A549 (cell line): ENCODE results near the gene MYO19. TPM values are rescaled to one million over a fixed set of nuclear protein-coding genes. Genes with fewer than 3 reads are reported as not detected.
A peak's percentile ranks its signal among the peaks of the same experiment; 100 is the strongest.

Source experiments
- BHLHE40 ChIP-seq: IDR thresholded peaks from 2 replicates; pipeline ENCODE4 v1.6.1; 2012; ENCODE audit warnings: low read depth, low read length, inconsistent platforms
- CBX2 ChIP-seq: fragments of 200-600 bp; sonication (generic); IDR thresholded peaks from 2 replicates; pipeline ENCODE4 v1.6.1; 2016; ENCODE audit warnings: low read depth, mild to moderate bottlenecking, borderline replicate concordance
- CEBPB ChIP-seq, 2 experiments: fragments of >200 bp in 1 of 2; sonication (Bioruptor Twin) in 1 of 2; formaldehyde crosslinking in 1 of 2; IDR thresholded peaks; 2 replicates each; pipeline ENCODE4 v1.6.1; 2012 to 2016
- CHD2 ChIP-seq: fragments of 150-350 bp; IDR thresholded peaks from 2 replicates; pipeline ENCODE4 v1.6.1; 2014; ENCODE audit warnings: low read length; ENCODE audit not compliant: partially characterized antibody
- EHF ChIP-seq: fragments of 250-450 bp; sonication (Bioruptor Pico); IDR thresholded peaks from 2 replicates; pipeline ENCODE4 v1.5.0; 2020; ENCODE audit warnings: mild to moderate bottlenecking
- ESRRA ChIP-seq: fragments of 150-350 bp; IDR thresholded peaks from 2 replicates; pipeline ENCODE4 v1.6.1; 2014; ENCODE audit warnings: mild to moderate bottlenecking, low read length, borderline replicate concordance
- FOSB ChIP-seq: fragments of 250-450 bp; sonication (Bioruptor Pico); IDR thresholded peaks from 2 replicates; pipeline ENCODE4 v1.5.0; 2020; ENCODE audit warnings: mild to moderate bottlenecking, moderate library complexity
- HOXA7 ChIP-seq: fragments of 250-450 bp; sonication (Bioruptor Pico); IDR thresholded peaks from 2 replicates; pipeline ENCODE4 v1.5.0; 2020; ENCODE audit warnings: mild to moderate bottlenecking, moderate library complexity
- KDM5A ChIP-seq: fragments of 200-600 bp; sonication (generic); IDR thresholded peaks from 2 replicates; pipeline ENCODE4 v1.6.1; 2016; ENCODE audit warnings: antibody characterized with exemption, mild to moderate bottlenecking
- MAZ ChIP-seq: fragments of 150-350 bp; IDR thresholded peaks from 2 replicates; pipeline ENCODE4 v1.6.1; 2014; ENCODE audit warnings: antibody characterized with exemption, low read depth, low read length, borderline replicate concordance
- MYC ChIP-seq: IDR thresholded peaks from 2 replicates; pipeline ENCODE4 v1.6.1; 2012; ENCODE audit warnings: mild to moderate bottlenecking, inconsistent platforms, low read length, improper control_type of control experiment, borderline replicate concordance
- NFE2L2 ChIP-seq: fragments of 150-350 bp; conservative IDR thresholded peaks from 2 replicates; pipeline ENCODE4 v1.6.1; 2014; ENCODE audit warnings: low read length
- POLR2A ChIP-seq: IDR thresholded peaks from 2 replicates; pipeline ENCODE4 v1.6.1; 2012; ENCODE audit warnings: mild to moderate bottlenecking, low read length
- POLR2AphosphoS2 ChIP-seq: conservative IDR thresholded peaks from 2 replicates; pipeline ENCODE4 v1.6.1; 2012; ENCODE audit warnings: low read length, improper control_type of control experiment, inconsistent platforms
- RARB ChIP-seq: fragments of 250-450 bp; sonication (Bioruptor Pico); IDR thresholded peaks from 2 replicates; pipeline ENCODE4 v1.8.0; 2021; ENCODE audit warnings: mild to moderate bottlenecking, moderate library complexity
- RFX5 ChIP-seq: fragments of 450-650 bp; IDR thresholded peaks from 2 replicates; pipeline ENCODE4 v1.7.1; 2014; ENCODE audit warnings: antibody characterized with exemption, mild to moderate bottlenecking, moderate library complexity
- ZC3H11A ChIP-seq: fragments of 450-650 bp; IDR thresholded peaks from 2 replicates; pipeline ENCODE4 v1.6.1; 2014; ENCODE audit warnings: antibody characterized with exemption, mild to moderate bottlenecking
- ZFP36 ChIP-seq: fragments of 450-650 bp; IDR thresholded peaks from 2 replicates; pipeline ENCODE4 v1.6.1; 2014; ENCODE audit warnings: borderline replicate concordance; ENCODE audit not compliant: partially characterized antibody
- ZNF302 ChIP-seq: fragments of 250-450 bp; sonication (Bioruptor Pico); IDR thresholded peaks from 2 replicates; pipeline ENCODE4 v1.9.0; 2021; ENCODE audit warnings: inconsistent platforms, mild to moderate bottlenecking, moderate library complexity
- polyA plus RNA-seq, 4 experiments: library from polyadenylated mRNA; depleted of rRNA in 3 of 4; stranded (reverse); fragments of >200 nt; fragmentation: RNase III in 1 of 4; extraction: RNeasy Plus Mini Kit Qiagen cat#74134 plus additional on column Dnase treatment in 1 of 4; gene quantifications; 2 replicates in 3 of 4; 3 replicates in 1 of 4; pipeline ENCODE4 v1.2.3, GENCODE V29; 2011 to 2017
- TF ChIP-seq, protein P1 (sequence below): fragments of 450-650 bp; IDR thresholded peaks from 2 replicates; pipeline ENCODE4 v1.6.1; 2014; ENCODE audit warnings: antibody characterized with exemption
- TF ChIP-seq, protein P2 (sequence below): fragments of 150-350 bp; IDR thresholded peaks from 2 replicates; pipeline ENCODE4 v1.6.1; 2014; ENCODE audit warnings: low read depth, mild to moderate bottlenecking, low read length
- TF ChIP-seq, protein P3 (sequence below): IDR thresholded peaks from 2 replicates; pipeline ENCODE4 v1.6.1; 2012
- TF ChIP-seq, protein P4 (sequence below): fragments of >200 bp; sonication (Bioruptor Twin); formaldehyde crosslinking; IDR thresholded peaks from 3 replicates; pipeline ENCODE4 v1.5.1; 2016
- TF ChIP-seq, protein P5 (sequence below): fragments of >200 bp; sonication (Bioruptor Twin); formaldehyde crosslinking; IDR thresholded peaks from 2 replicates; pipeline ENCODE4 v1.6.1; 2016
- TF ChIP-seq, protein P6 (sequence below): IDR thresholded peaks from 2 replicates; pipeline ENCODE4 v1.6.1; 2012

The MYO19 gene
- polyA plus RNA-seq, 2 of the 4 experiments (the other 2 are of a cell fraction): 91.7 to 99.0 TPM

DNA sequence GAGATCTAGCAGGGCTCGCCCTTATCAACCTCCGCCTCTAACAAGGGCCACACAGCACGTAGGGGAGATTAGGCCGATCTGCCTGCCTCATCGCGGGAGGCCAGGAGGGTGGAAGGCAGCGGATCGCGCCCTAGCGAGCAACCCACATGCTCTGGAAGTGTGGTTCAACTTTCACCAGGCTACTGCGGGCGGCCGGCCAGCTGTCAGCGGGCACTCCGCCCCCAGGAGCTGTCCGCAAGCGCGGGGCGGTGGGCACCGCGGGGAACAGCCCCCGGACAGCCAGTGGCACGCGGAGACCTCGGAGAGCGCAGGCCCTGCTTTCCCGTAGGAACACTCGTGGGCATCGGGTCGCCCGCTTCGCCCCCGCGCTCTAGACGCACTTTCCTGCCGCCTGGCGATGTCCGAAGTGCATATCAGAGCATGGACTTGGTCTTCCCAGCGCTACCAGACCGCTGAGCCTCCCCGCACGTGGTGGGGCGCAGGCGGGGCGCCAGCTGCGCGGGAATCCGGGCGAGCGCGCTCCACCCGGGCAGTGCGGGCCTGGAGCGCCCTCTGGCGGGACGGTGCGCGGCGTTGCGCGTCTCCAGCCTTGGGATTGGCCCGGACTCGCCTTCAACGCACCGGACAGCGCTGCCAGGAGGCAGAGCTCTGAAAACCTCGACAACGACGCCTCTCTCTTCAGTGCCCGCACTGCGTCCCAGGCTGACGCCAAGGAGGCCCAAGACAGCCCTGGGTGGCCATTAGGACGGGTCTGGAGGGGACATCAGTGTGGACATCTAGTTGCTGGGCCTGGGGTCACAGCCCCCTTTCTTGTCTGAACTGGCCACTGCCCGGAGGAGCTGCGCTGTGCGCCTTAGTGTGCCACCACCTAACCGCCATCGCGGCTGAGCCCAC lies 51.8 kb downstream of the MYO19 start (continued):
- TF ChIP-seq ZNF302 (CRISPR knock-in tag): no peak
- no peak for TF ChIP-seq FOSB
- TF ChIP-seq, protein P1, sequence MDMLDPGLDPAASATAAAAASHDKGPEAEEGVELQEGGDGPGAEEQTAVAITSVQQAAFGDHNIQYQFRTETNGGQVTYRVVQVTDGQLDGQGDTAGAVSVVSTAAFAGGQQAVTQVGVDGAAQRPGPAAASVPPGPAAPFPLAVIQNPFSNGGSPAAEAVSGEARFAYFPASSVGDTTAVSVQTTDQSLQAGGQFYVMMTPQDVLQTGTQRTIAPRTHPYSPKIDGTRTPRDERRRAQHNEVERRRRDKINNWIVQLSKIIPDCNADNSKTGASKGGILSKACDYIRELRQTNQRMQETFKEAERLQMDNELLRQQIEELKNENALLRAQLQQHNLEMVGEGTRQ: 0 out of 2 replicates have a peak, but pooled peaks have one; percentile 27
- no peak for TF ChIP-seq ZFP36
- TF ChIP-seq EHF (CRISPR knock-in tag): no peak
- TF ChIP-seq CBX2: no peak
- TF ChIP-seq CEBPB (IDR thresholded peaks at IDR 0.05): no peak
- TF ChIP-seq RFX5: no peak
- TF ChIP-seq KDM5A: no peak
- TF ChIP-seq RARB: no peak
- TF ChIP-seq, protein P2, sequence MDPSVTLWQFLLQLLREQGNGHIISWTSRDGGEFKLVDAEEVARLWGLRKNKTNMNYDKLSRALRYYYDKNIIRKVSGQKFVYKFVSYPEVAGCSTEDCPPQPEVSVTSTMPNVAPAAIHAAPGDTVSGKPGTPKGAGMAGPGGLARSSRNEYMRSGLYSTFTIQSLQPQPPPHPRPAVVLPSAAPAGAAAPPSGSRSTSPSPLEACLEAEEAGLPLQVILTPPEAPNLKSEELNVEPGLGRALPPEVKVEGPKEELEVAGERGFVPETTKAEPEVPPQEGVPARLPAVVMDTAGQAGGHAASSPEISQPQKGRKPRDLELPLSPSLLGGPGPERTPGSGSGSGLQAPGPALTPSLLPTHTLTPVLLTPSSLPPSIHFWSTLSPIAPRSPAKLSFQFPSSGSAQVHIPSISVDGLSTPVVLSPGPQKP: no peak
- TF ChIP-seq ZC3H11A: no peak
- TF ChIP-seq, protein P3, sequence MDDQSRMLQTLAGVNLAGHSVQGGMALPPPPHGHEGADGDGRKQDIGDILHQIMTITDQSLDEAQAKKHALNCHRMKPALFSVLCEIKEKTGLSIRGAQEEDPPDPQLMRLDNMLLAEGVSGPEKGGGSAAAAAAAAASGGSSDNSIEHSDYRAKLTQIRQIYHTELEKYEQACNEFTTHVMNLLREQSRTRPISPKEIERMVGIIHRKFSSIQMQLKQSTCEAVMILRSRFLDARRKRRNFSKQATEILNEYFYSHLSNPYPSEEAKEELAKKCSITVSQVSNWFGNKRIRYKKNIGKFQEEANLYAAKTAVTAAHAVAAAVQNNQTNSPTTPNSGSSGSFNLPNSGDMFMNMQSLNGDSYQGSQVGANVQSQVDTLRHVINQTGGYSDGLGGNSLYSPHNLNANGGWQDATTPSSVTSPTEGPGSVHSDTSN: no peak
- TF ChIP-seq HOXA7: no peak
- peak; percentile 46; the same call in 1 of the 2 replicates for TF ChIP-seq MYC
- no peak for TF ChIP-seq ESRRA
- TF ChIP-seq, protein P4, sequence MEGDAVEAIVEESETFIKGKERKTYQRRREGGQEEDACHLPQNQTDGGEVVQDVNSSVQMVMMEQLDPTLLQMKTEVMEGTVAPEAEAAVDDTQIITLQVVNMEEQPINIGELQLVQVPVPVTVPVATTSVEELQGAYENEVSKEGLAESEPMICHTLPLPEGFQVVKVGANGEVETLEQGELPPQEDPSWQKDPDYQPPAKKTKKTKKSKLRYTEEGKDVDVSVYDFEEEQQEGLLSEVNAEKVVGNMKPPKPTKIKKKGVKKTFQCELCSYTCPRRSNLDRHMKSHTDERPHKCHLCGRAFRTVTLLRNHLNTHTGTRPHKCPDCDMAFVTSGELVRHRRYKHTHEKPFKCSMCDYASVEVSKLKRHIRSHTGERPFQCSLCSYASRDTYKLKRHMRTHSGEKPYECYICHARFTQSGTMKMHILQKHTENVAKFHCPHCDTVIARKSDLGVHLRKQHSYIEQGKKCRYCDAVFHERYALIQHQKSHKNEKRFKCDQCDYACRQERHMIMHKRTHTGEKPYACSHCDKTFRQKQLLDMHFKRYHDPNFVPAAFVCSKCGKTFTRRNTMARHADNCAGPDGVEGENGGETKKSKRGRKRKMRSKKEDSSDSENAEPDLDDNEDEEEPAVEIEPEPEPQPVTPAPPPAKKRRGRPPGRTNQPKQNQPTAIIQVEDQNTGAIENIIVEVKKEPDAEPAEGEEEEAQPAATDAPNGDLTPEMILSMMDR: peak; percentile 98
- no peak for TF ChIP-seq POLR2AphosphoS2
- TF ChIP-seq CHD2: no peak
- TF ChIP-seq MAZ: no peak
- TF ChIP-seq, protein P5, sequence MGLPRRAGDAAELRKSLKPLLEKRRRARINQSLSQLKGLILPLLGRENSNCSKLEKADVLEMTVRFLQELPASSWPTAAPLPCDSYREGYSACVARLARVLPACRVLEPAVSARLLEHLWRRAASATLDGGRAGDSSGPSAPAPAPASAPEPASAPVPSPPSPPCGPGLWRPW: no peak
- TF ChIP-seq BHLHE40: no peak
- TF ChIP-seq, protein P6, sequence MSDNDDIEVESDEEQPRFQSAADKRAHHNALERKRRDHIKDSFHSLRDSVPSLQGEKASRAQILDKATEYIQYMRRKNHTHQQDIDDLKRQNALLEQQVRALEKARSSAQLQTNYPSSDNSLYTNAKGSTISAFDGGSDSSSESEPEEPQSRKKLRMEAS: peak; percentile 100
- TF ChIP-seq NFE2L2: no peak
- no peak for TF ChIP-seq POLR2A
